ENCODE measurements around the gene EVL.

Gene EVL

GRCh38 chr14:100033347-100034075 lies 31.7 kb upstream of the EVL start:
- no peak for TF ChIP-seq CTCF (IDR thresholded peaks at IDR 0.05; ENCODE audit: low read depth, low read length)

GRCh38 chr14:100034468-100034867 lies 30.8 kb upstream of the EVL start:
- H3K4me3 ChIP-seq (ENCODE audit: low read depth, low read length) = no peak overlapping the region
- no peak for TF ChIP-seq CTCF (IDR thresholded peaks at IDR 0.05; ENCODE audit: low read depth, low read length)

More at GRCh38 chr14:100033347-100034075, 31.7 kb upstream of the EVL start:
- H3K4me3 ChIP-seq (ENCODE audit: low read depth, low read length) = no peak overlapping the region

GRCh38 chr14:100034961-100035500 lies 30.2 kb upstream of the EVL start:
- no peak overlapping the region for H3K4me3 ChIP-seq (ENCODE audit: low read depth, low read length)
- no peak for TF ChIP-seq CTCF (IDR thresholded peaks at IDR 0.05; ENCODE audit: low read depth, low read length)

- no peak overlapping the region for H3K4me3 ChIP-seq (ENCODE audit: low read depth, low read length)
- TF ChIP-seq CTCF (IDR thresholded peaks at IDR 0.05; ENCODE audit: low read depth, low read length) = no peak
Observed at GRCh38 chr14:100035700-100036099, 29.5 kb upstream of the EVL start.

GRCh38 chr14:100037353-100037752 lies 27.9 kb upstream of the EVL start:
- no peak for TF ChIP-seq CTCF (IDR thresholded peaks at IDR 0.05; ENCODE audit: low read depth, low read length)
- H3K4me3 ChIP-seq (ENCODE audit: low read depth, low read length) = no peak overlapping the region

- no peak overlapping the region for H3K4me3 ChIP-seq (ENCODE audit: low read depth, low read length)
- TF ChIP-seq CTCF (IDR thresholded peaks at IDR 0.05; ENCODE audit: low read depth, low read length) = no peak
Observed at GRCh38 chr14:100038065-100038464, 27.2 kb upstream of the EVL start.

GRCh38 chr14:100039903-100040302 lies 25.3 kb upstream of the EVL start:
- H3K4me3 ChIP-seq (ENCODE audit: low read depth, low read length) = no peak overlapping the region
- no peak for TF ChIP-seq CTCF (IDR thresholded peaks at IDR 0.05; ENCODE audit: low read depth, low read length)
